ENCODE measurements around the gene EPB41L3. TPM values are rescaled to one million over a fixed set of nuclear protein-coding genes. Genes with fewer than 3 reads are reported as not detected.

Gene EPB41L3
- total RNA-seq, 3 donors from 2014 or later = 35.4 to 178 (median 90.5) TPM

DNA sequence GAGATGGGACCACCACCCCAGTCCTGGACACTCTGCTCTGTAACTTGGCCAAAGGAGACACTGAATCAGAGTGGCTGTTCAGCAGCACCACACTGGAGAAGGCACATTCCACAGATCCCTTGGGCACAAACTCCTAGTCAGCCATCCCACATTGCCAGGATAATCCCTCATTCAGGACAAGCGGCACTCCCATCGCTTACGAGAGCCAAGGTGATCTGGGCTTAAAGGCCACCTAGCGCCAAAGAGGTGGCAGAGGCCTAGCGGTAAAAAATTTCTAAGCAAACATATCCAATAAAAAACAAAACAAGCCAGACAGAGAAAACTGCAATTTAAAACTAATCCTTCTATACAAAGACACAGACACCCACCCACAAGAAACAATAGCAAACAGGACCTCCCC lies 62.2 kb downstream of the EPB41L3 start:
- Histone ChIP-seq H3K27ac (no peak overlapping the region), H3K4me3 (no peak overlapping the region), H3K4me1 (no peaks in the 10 kb centered on the region), H3K9me3 (no peaks in the 10 kb centered on the region), H3K27me3 (no peaks in the 10 kb centered on the region), H3K36me3 (no peaks in the 10 kb centered on the region)
- DNase-seq (ENCODE audit: low spot score in 2 of 2) = no peak
- TF ChIP-seq POLR2AphosphoS5 (IDR thresholded peaks at IDR 0.05) (no peak), POLR2A (IDR thresholded peaks at IDR 0.05) (no peak)
- TF ChIP-seq, protein P1, sequence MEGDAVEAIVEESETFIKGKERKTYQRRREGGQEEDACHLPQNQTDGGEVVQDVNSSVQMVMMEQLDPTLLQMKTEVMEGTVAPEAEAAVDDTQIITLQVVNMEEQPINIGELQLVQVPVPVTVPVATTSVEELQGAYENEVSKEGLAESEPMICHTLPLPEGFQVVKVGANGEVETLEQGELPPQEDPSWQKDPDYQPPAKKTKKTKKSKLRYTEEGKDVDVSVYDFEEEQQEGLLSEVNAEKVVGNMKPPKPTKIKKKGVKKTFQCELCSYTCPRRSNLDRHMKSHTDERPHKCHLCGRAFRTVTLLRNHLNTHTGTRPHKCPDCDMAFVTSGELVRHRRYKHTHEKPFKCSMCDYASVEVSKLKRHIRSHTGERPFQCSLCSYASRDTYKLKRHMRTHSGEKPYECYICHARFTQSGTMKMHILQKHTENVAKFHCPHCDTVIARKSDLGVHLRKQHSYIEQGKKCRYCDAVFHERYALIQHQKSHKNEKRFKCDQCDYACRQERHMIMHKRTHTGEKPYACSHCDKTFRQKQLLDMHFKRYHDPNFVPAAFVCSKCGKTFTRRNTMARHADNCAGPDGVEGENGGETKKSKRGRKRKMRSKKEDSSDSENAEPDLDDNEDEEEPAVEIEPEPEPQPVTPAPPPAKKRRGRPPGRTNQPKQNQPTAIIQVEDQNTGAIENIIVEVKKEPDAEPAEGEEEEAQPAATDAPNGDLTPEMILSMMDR (IDR thresholded peaks at IDR 0.05) = no peak
- intact Hi-C loops (cut with DNase I; ENCODE audit: low total_unique reads) = no loop called here

- DNase-seq (ENCODE audit: low spot score in 2 of 2) = no peak
- TF ChIP-seq POLR2A (IDR thresholded peaks at IDR 0.05) = no peak
- TF ChIP-seq, protein P1 (IDR thresholded peaks at IDR 0.05) = no peak
- no peak for TF ChIP-seq POLR2AphosphoS5 (IDR thresholded peaks at IDR 0.05)
- H3K9me3 ChIP-seq = no peaks in the 10 kb centered on the region
- H3K36me3 ChIP-seq = no peaks in the 10 kb centered on the region
- no peaks in the 10 kb centered on the region for H3K4me1 ChIP-seq
- H3K27ac ChIP-seq = no peak overlapping the region
- no peak overlapping the region for H3K4me3 ChIP-seq
- intact Hi-C loops (cut with DNase I; ENCODE audit: low total_unique reads) = no loop called here
- no peaks in the 10 kb centered on the region for H3K27me3 ChIP-seq
Measured at GRCh38 chr18:5478261-5478660, 65.5 kb downstream of the EPB41L3 start.

GRCh38 chr18:5476961-5477800 lies 66.6 kb downstream of the EPB41L3 start:
- no peak overlapping the region for H3K27ac ChIP-seq
- no peaks in the 10 kb centered on the region for H3K27me3 ChIP-seq
- H3K4me3 ChIP-seq = no peak overlapping the region
- no peaks in the 10 kb centered on the region for H3K4me1 ChIP-seq
- intact Hi-C loops (cut with DNase I; ENCODE audit: low total_unique reads) = no loop called here
- no peak for TF ChIP-seq POLR2AphosphoS5 (IDR thresholded peaks at IDR 0.05)
- TF ChIP-seq POLR2A (IDR thresholded peaks at IDR 0.05) = no peak
- TF ChIP-seq, protein P1 (IDR thresholded peaks at IDR 0.05) = no peak
- H3K9me3 ChIP-seq = no peaks in the 10 kb centered on the region
- DNase-seq (ENCODE audit: low spot score in 2 of 2) = no peak
- H3K36me3 ChIP-seq = no peaks in the 10 kb centered on the region

GRCh38 chr18:5475267-5475666 lies 68.5 kb downstream of the EPB41L3 start:
- DNase-seq (ENCODE audit: low spot score in 2 of 2) = no peak
- no peaks in the 10 kb centered on the region for H3K4me1 ChIP-seq
- TF ChIP-seq, protein P1 (IDR thresholded peaks at IDR 0.05) = no peak
- no peak for TF ChIP-seq POLR2AphosphoS5 (IDR thresholded peaks at IDR 0.05)
- no peak for TF ChIP-seq POLR2A (IDR thresholded peaks at IDR 0.05)
- H3K27me3 ChIP-seq = no peaks in the 10 kb centered on the region
- no peak overlapping the region for H3K27ac ChIP-seq
- no peak overlapping the region for H3K4me3 ChIP-seq
- H3K36me3 ChIP-seq = no peaks in the 10 kb centered on the region
- intact Hi-C loops (cut with DNase I; ENCODE audit: low total_unique reads) = no loop called here
- no peaks in the 10 kb centered on the region for H3K9me3 ChIP-seq

DNA sequence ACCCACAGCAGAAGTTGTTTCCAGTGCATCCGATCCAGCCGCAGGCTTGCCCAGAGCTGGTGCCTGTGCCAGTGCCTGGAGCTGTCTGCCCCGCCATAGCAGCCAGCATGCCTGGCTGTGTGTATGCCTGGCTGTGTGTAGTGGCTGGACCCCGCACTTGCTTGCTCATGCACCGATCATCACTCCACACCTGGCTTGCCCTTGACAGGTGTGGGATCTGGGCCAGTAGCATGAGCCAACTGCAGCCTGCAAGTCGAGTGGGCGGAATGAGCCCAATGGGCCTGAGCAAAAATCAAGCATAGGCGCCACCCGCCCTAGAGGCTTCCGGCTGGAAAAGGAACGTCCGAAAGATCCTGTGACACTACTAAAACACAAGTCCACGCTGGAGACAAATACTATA lies 74.5 kb downstream of the EPB41L3 start:
- Histone ChIP-seq H3K27ac (no peak overlapping the region), H3K4me3 (no peak overlapping the region), H3K36me3 (no peaks in the 10 kb centered on the region), H3K9me3 (no peaks in the 10 kb centered on the region), H3K4me1 (no peaks in the 10 kb centered on the region), H3K27me3 (no peaks in the 10 kb centered on the region)
- no peak for DNase-seq (ENCODE audit: low spot score in 2 of 2)
- intact Hi-C loops (cut with DNase I; ENCODE audit: low total_unique reads) = no loop called here
- TF ChIP-seq, protein P1 (IDR thresholded peaks at IDR 0.05) = no peak
- no peak for TF ChIP-seq POLR2A (IDR thresholded peaks at IDR 0.05)
- TF ChIP-seq POLR2AphosphoS5 (IDR thresholded peaks at IDR 0.05) = no peak
